ENCODE measurements around the gene THSD4. TPM values are rescaled to one million over a fixed set of nuclear protein-coding genes. Genes with fewer than 3 reads are reported as not detected.

THSD4 gene
- total RNA-seq, 4 donors from 2014 or later = 39.4 to 232 (median 127) TPM

DNA sequence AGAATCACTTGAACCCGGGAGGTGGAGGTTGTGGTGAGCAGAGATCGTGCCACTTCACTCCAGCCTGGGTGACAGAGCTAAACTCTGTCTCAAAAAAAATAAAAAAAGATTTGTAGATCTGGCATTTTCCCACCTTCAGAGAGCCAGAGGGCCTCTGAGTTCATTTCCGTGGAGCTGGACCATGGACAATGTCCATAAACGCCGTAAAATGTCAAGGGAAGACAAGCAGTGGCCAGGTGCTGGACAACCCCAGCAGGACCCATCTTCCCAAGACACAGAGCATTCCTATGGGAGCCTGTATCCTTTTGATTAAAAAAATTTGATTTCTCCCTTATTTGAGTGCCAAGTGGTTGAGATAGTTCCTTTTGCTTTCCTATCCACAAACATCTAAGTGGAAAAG is 627.7 kb downstream of the THSD4 start:
- 74 to 81% methylated on average over 4 of the region's 5 CpGs for WGBS, 2 donors
- H3K4me3 ChIP-seq = no peak overlapping the region
- TF ChIP-seq, protein P1, sequence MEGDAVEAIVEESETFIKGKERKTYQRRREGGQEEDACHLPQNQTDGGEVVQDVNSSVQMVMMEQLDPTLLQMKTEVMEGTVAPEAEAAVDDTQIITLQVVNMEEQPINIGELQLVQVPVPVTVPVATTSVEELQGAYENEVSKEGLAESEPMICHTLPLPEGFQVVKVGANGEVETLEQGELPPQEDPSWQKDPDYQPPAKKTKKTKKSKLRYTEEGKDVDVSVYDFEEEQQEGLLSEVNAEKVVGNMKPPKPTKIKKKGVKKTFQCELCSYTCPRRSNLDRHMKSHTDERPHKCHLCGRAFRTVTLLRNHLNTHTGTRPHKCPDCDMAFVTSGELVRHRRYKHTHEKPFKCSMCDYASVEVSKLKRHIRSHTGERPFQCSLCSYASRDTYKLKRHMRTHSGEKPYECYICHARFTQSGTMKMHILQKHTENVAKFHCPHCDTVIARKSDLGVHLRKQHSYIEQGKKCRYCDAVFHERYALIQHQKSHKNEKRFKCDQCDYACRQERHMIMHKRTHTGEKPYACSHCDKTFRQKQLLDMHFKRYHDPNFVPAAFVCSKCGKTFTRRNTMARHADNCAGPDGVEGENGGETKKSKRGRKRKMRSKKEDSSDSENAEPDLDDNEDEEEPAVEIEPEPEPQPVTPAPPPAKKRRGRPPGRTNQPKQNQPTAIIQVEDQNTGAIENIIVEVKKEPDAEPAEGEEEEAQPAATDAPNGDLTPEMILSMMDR (IDR thresholded peaks at IDR 0.05) = no peak
- no peak for TF ChIP-seq POLR2A (IDR thresholded peaks at IDR 0.05)
- peaks cover 3 to 87% (median 9%) of the 10 kb centered on the region in 3 donors for H3K36me3 ChIP-seq
- H3K4me1 ChIP-seq = peaks cover 0 to 13% (median 0%) of the 10 kb centered on the region in 3 donors
- H3K27ac ChIP-seq = no peak overlapping the region
- intact Hi-C loops (cut with DNase I) = no loop called here
- DNase-seq = no peak
- no peaks in the 10 kb centered on the region for H3K27me3 ChIP-seq
- no peaks in the 10 kb centered on the region for H3K9me3 ChIP-seq

DNA sequence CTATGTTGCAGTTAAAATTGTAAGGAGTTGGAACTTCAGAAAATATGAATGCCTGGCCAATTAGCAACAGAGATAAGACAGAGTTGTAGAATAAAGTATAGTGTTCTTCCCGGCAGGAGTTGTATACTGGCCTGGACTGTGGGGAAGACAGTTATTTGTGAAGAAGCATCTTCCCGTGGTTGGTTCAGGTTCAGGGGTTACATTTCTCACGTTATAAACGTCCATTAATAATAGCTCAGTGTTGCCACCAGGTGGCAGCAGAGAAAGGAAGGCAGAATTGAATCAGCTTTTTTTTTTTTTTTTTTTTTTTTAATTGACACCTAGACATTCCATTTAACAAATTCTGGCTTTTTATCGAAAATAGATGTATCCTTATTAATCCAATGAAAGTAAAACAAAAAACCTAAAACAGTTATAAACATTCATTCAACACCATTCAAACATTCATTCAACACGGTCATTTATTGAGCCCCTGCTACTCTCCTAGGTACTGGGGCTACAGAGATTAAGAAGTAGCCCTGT is 628.7 kb downstream of the THSD4 start:
- Histone ChIP-seq H3K27me3 (no peaks in the 10 kb centered on the region), H3K9me3 (no peaks in the 10 kb centered on the region), H3K4me1 (peaks cover 0 to 14% (median 0%) of the 10 kb centered on the region in 3 donors), H3K27ac (peak overlapping the region in 1 of 4 donors; percentile 30), H3K36me3 (peaks cover 0 to 87% (median 15%) of the 10 kb centered on the region in 3 donors), H3K4me3 (no peak overlapping the region)
- 18% methylated on average over 6 of the region's 6 CpGs for WGBS, 2 donors
- intact Hi-C loops (cut with DNase I) = no loop called here
- TF ChIP-seq, protein P1 (IDR thresholded peaks at IDR 0.05) = peak in 5 of 6 experiments; percentile 65 to 80 (median 67)
- TF ChIP-seq POLR2A (IDR thresholded peaks at IDR 0.05) = no peak
- no peak for DNase-seq

DNA sequence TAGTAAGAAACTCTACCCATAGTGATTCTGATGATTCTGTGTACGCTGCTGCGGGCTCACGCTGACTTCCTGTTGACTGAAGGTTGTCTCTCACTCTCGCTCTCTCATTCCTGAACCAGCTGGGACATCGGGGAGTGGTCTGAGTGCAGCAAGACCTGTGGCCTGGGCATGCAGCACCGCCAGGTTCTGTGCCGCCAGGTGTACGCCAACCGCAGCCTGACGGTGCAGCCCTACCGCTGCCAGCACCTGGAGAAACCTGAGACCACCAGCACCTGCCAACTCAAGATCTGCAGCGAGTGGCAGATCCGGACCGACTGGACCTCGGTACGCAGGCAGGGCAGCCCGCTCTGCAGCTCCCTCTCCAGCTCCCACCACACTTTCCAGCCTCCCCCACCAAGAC is 631.4 kb downstream of the THSD4 start:
- peaks cover 10 to 90% (median 15%) of the 10 kb centered on the region in 3 donors for H3K36me3 ChIP-seq
- H3K9me3 ChIP-seq = no peaks in the 10 kb centered on the region
- 86% methylated on average over 9 of the region's 17 CpGs; no CpG with 5 or more reads in 1 of the 2 donors for WGBS, 2 donors
- DNase-seq = no peak
- no peak overlapping the region for H3K4me3 ChIP-seq
- intact Hi-C loops (cut with DNase I) = no loop called here
- no peak overlapping the region for H3K27ac ChIP-seq
- peaks cover 0 to 14% (median 0%) of the 10 kb centered on the region in 3 donors for H3K4me1 ChIP-seq
- no peak for TF ChIP-seq POLR2A (IDR thresholded peaks at IDR 0.05)
- TF ChIP-seq, protein P1 (IDR thresholded peaks at IDR 0.05) = no peak
- no peaks in the 10 kb centered on the region for H3K27me3 ChIP-seq

DNA sequence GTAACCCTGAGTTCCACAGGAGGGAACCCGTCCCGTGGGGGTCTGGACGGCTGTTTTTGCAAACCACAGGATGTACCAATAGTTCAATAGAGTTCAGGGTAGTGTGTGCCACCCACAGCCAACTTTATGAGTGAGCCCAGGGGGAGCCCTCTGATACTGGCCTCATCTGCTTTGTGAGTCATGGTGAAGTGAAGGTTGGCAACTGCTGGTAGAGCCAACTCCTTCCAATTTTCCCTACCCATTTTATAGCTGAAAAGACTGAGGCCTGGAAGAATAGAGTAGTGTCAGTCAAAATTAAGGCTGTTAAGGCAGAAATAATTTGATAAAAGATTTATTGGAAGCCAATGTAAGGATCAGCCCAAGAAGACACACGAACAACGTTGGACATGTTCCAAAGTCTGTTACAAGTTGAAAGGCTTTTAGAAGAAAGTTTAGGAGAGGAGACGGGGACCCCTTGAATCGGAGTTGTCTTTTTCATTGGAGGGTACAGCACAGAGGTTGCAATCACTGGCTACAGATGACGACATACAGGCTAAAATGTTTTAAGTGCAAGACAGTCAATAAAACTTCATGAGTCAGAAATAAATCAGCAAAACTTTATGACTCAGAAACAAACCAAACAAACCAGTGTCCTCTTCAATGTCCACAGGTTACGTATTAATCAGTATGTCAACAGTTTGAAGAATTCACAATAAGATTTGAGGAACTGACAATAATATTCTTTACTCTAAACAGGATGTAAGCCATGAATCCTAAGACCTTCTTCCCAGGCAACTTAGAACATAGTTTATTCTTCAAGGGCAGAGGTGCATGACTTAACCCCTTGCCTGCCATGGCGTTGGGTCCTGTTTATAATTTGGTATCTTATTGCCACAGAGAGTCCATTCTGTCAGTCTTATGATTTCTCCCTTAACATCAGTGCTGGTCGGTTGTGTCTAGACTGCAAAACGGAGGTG is 632.1 kb downstream of the THSD4 start:
- 60 to 61% methylated on average over 9 to 11 of the region's 12 CpGs for WGBS, 2 donors
- Histone ChIP-seq H3K27ac (peak overlapping the region in 1 of 4 donors; percentile 35), H3K4me1 (peaks cover 0 to 19% (median 0%) of the 10 kb centered on the region in 3 donors), H3K9me3 (no peaks in the 10 kb centered on the region), H3K4me3 (no peak overlapping the region), H3K36me3 (peaks cover 10 to 94% (median 15%) of the 10 kb centered on the region in 3 donors), H3K27me3 (no peaks in the 10 kb centered on the region)
- no peak for TF ChIP-seq POLR2A (IDR thresholded peaks at IDR 0.05)
- TF ChIP-seq, protein P1 (IDR thresholded peaks at IDR 0.05) = no peak
- intact Hi-C loops (cut with DNase I) = no loop called here
- no peak for DNase-seq

DNA sequence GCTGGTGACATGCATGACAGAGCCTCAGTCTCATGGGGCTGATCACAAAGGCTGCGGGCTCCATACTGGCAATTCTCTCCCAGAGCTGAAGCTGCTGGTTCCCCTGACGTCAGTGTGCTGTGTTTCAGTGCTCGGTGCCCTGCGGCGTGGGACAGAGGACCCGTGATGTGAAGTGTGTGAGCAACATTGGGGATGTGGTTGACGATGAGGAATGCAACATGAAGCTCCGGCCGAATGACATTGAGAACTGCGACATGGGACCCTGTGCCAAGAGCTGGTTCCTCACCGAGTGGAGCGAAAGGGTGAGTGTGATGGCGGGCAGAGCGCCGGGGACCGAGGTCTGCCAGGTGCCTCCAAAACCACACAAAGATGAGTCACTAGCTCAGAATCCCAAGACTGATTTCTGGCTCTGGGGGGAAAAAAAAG is 633.0 kb downstream of the THSD4 start:
- 84 to 88% methylated on average over 9 to 14 of the region's 16 CpGs for WGBS, 2 donors
- no peak for DNase-seq
- peaks cover 0 to 19% (median 0%) of the 10 kb centered on the region in 3 donors for H3K4me1 ChIP-seq
- no peaks in the 10 kb centered on the region for H3K9me3 ChIP-seq
- H3K36me3 ChIP-seq = peaks cover 10 to 95% (median 15%) of the 10 kb centered on the region in 3 donors
- H3K27ac ChIP-seq = no peak overlapping the region
- intact Hi-C loops (cut with DNase I) = no loop called here
- H3K27me3 ChIP-seq = no peaks in the 10 kb centered on the region
- no peak for TF ChIP-seq POLR2A (IDR thresholded peaks at IDR 0.05)
- TF ChIP-seq, protein P1 (IDR thresholded peaks at IDR 0.05) = no peak
- H3K4me3 ChIP-seq = no peak overlapping the region
